HepG2 (cell line): ENCODE results near the gene WDR20. TPM values are rescaled to one million over a fixed set of nuclear protein-coding genes. Genes with fewer than 3 reads are reported as not detected.
"Not testable (repeated sequence)": the region's sequence is repeated elsewhere in the genome, so short reads cannot be mapped to it uniquely, and the experiment has no call there.

ENCODE experiments used
- ATAC-seq: fragments of 200-7000 bp; cut with Tn5 transposase; 3 replicates; pipeline ENCODE4 v1.9.1; 2020; ENCODE audit warnings: mild to moderate bottlenecking, moderate library complexity
- BruUV-seq: library from RNA; stranded (reverse); fragments of 400-500 nt; replicated peaks from 2 replicates; lab custom pipeline; 2021; lab: Mats Ljungman, UMichigan
- CTCF ChIA-PET: fragments of 300-600 bp; formaldehyde crosslinking; extraction: SDS; loops from one replicate; lab custom pipeline; 2021; ENCODE audit warnings: low total read pairs, inconsistent platforms, low intra/inter-chr PET ratio; lab: Yijun Ruan, JAX
- POLR2A ChIA-PET: fragments of 350-600 bp; sonication (Branson Sonifier 250); formaldehyde crosslinking; loops from one replicate; lab custom pipeline; 2020; ENCODE audit warnings: antibody characterized with exemption, inconsistent platforms; lab: Yijun Ruan, JAX
- DNase-seq: peaks from one replicate; pipeline ENCODE4 v3.0.0-alpha.2; 2015; ENCODE audit warnings: low spot score
- FAIRE-seq: peaks from 3 replicates; lab custom pipeline; 2011; peaks lifted over from hg19 to GRCh38; lab: Jason Lieb, UNC
- H2AFZ ChIP-seq: one replicate; pipeline ENCODE4 v1.6.1; 2011; ENCODE audit warnings: low read length, inconsistent platforms
- H3K27ac ChIP-seq: fragments of 300-600 bp; 3 replicates; pipeline ENCODE4 v1.8.0; 2011; ENCODE audit warnings: mixed run types, mild to moderate bottlenecking, mixed read lengths, low read length, inconsistent platforms; ENCODE audit not compliant: insufficient read depth; ENCODE audit errors: extremely low read length
- H3K27me3 ChIP-seq, 2 experiments: fragments of 200-600 bp in 1 of 2; 2 replicates in 1 of 2; 3 replicates in 1 of 2; pipeline versions ENCODE4 v1.6.0 to v1.8.0; 2011; ENCODE audit warnings: low read length in 2 of 2, mild to moderate bottlenecking in 2 of 2, moderate library complexity in 2 of 2, inconsistent platforms in 1 of 2; ENCODE audit not compliant: insufficient read depth in 2 of 2, control insufficient read depth in 1 of 2
- H3K36me3 ChIP-seq, 2 experiments: fragments of 200-600 bp in 1 of 2; replicated peaks in 1 of 2; 2 replicates in 1 of 2; 3 replicates in 1 of 2; pipeline versions ENCODE4 v1.5.1 to v1.8.0; 2011; ENCODE audit warnings: low read length in 2 of 2, inconsistent platforms in 1 of 2; ENCODE audit not compliant: insufficient read depth in 2 of 2, control insufficient read depth in 1 of 2
- H3K4me1 ChIP-seq: 2 replicates; pipeline ENCODE4 v1.5.1; 2012; ENCODE audit warnings: low read length, inconsistent platforms; ENCODE audit not compliant: insufficient read depth
- H3K4me2 ChIP-seq: 2 replicates; pipeline ENCODE4 v1.6.0; 2011; ENCODE audit warnings: low read depth, low read length, inconsistent platforms
- H3K4me3 ChIP-seq, 3 experiments: fragments of 200-600 bp in 1 of 3; sonication (generic), shearing (Covaris generic) in 1 of 3; replicated peaks in 1 of 3; 2 replicates each; pipeline ENCODE4 v1.5.1; 2011 to 2016; ENCODE audit warnings: low read length in 3 of 3, inconsistent platforms in 2 of 3, low read depth in 2 of 3, mild to moderate bottlenecking in 2 of 3, control low read depth in 1 of 3, mixed read lengths in 1 of 3; ENCODE audit not compliant: insufficient read depth in 1 of 3
- H3K79me2 ChIP-seq: one replicate; pipeline ENCODE4 v1.6.1; 2011; ENCODE audit warnings: low read length, inconsistent platforms; ENCODE audit not compliant: insufficient read depth
- H3K9ac ChIP-seq: 2 replicates; pipeline ENCODE4 v1.6.0; 2011; ENCODE audit warnings: mild to moderate bottlenecking, low read depth, low read length, inconsistent platforms; ENCODE audit not compliant: insufficient read depth
- H3K9me3 ChIP-seq: 2 replicates; pipeline ENCODE4 v1.5.1; 2012; ENCODE audit warnings: mild to moderate bottlenecking, low read length
- H4K20me1 ChIP-seq: 2 replicates; pipeline ENCODE4 v1.6.0; 2011; ENCODE audit warnings: inconsistent platforms, mild to moderate bottlenecking, low read length, moderate library complexity; ENCODE audit not compliant: insufficient read depth
- MAF1 ChIP-seq: sonication (generic); formaldehyde crosslinking; IDR thresholded peaks from 2 replicates; pipeline ENCODE4 v1.5.0; 2020; ENCODE audit warnings: missing genetic modification reagents, borderline replicate concordance
- NFYB ChIP-seq: sonication (generic); formaldehyde crosslinking; IDR thresholded peaks from 2 replicates; pipeline ENCODE4 v1.4.0; 2020; ENCODE audit warnings: missing genetic modification reagents
- NFYC ChIP-seq: IDR thresholded peaks from 2 replicates; pipeline ENCODE4 v1.6.1; 2016; ENCODE audit warnings: missing genetic modification reagents, missing compliant biosample characterization
- SUZ12 ChIP-seq: fragments of 150-350 bp; IDR thresholded peaks from 2 replicates; pipeline ENCODE4 v1.6.1; 2014; ENCODE audit warnings: low read depth, low read length
- ZBTB38 ChIP-seq: sonication (generic); formaldehyde crosslinking; IDR thresholded peaks from 2 replicates; pipeline ENCODE4 v1.5.1; 2020; ENCODE audit warnings: mild to moderate bottlenecking, missing genetic modification reagents
- WGBS: methylation state at CpG from one replicate; pipeline ENCODE4 v1.1.6; 2017; ENCODE audit warnings: low lambda C conversion rate; 5-methylcytosine and 5-hydroxymethylcytosine counted together
- in situ Hi-C: cut with HindIII; loops from 2 replicates; pipeline ENCODE4 v1.10.0; 2017; ENCODE audit warnings: low pct_unique_long_range_greater_than_20kb; ENCODE audit not compliant: extremely low pct_ligation_motif_present
- intact Hi-C: fragments of 100-400 bp; cut with micrococcal nuclease; formaldehyde crosslinking; loops from one replicate; pipeline ENCODE4 v1.10.0; 2022; ENCODE audit not compliant: unreplicated experiment
- polyA plus RNA-seq, 8 experiments: library from polyadenylated mRNA; depleted of rRNA in 3 of 8; stranded (reverse) in 7 of 8; unstranded in 1 of 8; fragments of >200 nt; fragmentation: Illumina TruSeq in 4 of 8; extraction: Trizol in 4 of 8; gene quantifications; 2 replicates each; pipeline versions ENCODE4 v1.2.1 to v1.2.3, GENCODE V29; 2011 to 2016; ENCODE audit warnings: low read depth in 4 of 8, missing spikeins in 1 of 8, mixed read lengths in 1 of 8; ENCODE audit not compliant: insufficient read depth in 1 of 8
- total RNA-seq, 5 experiments: library from RNA; depleted of rRNA; stranded (reverse); fragments of >200 nt; fragmentation: Illumina TruSeq; extraction: Trizol; gene quantifications; 2 replicates each; pipeline ENCODE4 v1.2.3, GENCODE V29; 2016; ENCODE audit warnings: low read depth in 1 of 5

Gene WDR20
- total and polyA plus RNA-seq, 2 of the 13 experiments (the other 11 are each of a cell fraction or from before 2014, with no cell fraction given): 10.4 to 23.2 TPM

DNA sequence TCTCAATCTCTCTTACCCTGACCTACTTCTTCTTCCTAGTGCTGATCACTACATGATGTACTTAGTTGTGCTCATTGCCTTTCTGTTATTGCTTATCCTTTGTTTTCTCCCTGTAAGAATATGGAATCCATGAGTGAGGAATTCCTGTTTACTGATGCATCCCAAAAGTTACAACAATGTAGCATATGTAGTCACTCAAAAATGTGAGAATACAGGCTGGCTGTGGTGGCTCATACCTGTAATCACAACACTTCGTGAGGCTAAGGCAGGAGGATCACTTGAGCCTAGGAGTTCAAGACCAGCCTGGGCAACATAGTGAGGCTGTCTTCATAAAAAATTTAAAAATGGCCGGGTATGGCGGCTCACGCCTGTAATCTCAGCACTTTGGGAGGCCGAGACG lies 8.0 kb upstream of the WDR20 start (continued):
- no peak for TF ChIP-seq SUZ12
- TF ChIP-seq MAF1: no peak

DNA sequence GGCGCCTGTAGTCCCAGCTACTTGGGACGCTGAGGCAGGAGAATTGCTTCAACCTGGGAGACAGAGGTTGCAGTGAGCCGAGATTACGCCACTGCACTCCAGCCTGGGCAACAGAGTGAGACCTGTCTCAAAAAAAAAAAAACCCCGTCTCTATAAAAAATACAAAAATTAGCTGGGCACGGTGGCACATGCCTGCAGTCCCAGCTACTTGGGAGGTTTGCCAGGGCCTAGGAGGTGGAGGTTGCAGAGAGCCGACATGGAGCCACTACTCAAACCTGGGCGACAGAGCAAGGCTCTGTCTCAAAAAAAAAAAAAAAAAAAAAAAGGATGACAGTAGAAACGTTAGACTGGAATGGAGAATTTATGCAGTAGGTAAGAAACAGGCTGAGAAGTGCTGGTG lies 5.7 kb upstream of the WDR20 start:
- H3K79me2 ChIP-seq, in situ Hi-C loops, H3K27ac ChIP-seq, CTCF ChIA-PET, H3K9me3 ChIP-seq, H3K4me2 ChIP-seq, ATAC-seq, H2AFZ ChIP-seq, BruUV-seq, H3K4me1 ChIP-seq, intact Hi-C loops, H3K27me3 ChIP-seq, H3K36me3 ChIP-seq, DNase-seq, H4K20me1 ChIP-seq, H3K4me3 ChIP-seq, POLR2A ChIA-PET, H3K9ac ChIP-seq, FAIRE-seq: not testable (repeated sequence)
- 97% methylated on average over 9 of the region's 9 CpGs for WGBS

DNA sequence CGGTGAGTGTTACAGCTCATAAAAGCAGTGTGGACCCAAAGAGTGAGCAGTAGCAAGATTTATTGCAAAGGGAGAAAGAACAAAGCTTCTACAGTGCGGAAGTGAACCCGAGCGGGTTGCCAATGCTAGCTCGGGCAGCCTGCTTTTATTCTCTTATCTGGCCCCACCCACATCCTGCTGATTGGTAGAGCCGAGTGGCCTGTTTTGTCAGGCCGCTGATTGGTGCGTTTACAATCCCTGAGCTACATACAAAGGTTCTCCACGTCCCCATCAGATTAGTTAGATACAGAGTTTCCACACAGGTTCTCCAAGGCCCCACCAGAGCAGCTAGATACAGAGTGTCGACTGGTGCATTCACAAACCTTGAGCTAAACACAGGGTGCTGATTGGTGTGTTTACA lies 5.0 kb upstream of the WDR20 start:
- DNase-seq, ATAC-seq, BruUV-seq, H3K4me1 ChIP-seq, H2AFZ ChIP-seq, H3K4me2 ChIP-seq, POLR2A ChIA-PET, H4K20me1 ChIP-seq, H3K27ac ChIP-seq, FAIRE-seq, H3K9ac ChIP-seq, intact Hi-C loops, in situ Hi-C loops, CTCF ChIA-PET, H3K4me3 ChIP-seq, H3K36me3 ChIP-seq, H3K27me3 ChIP-seq, H3K79me2 ChIP-seq, H3K9me3 ChIP-seq: not testable (repeated sequence)
- 100% methylated on average over 7 of the region's 10 CpGs for WGBS
- TF ChIP-seq NFYB (CRISPR knock-in tag) (peak; percentile 66), ZBTB38 (CRISPR knock-in tag) (0 out of 2 replicates have a peak, but pooled peaks have one; percentile 13), NFYC (peak; percentile 54; the same call in 1 of the 2 replicates)

DNA sequence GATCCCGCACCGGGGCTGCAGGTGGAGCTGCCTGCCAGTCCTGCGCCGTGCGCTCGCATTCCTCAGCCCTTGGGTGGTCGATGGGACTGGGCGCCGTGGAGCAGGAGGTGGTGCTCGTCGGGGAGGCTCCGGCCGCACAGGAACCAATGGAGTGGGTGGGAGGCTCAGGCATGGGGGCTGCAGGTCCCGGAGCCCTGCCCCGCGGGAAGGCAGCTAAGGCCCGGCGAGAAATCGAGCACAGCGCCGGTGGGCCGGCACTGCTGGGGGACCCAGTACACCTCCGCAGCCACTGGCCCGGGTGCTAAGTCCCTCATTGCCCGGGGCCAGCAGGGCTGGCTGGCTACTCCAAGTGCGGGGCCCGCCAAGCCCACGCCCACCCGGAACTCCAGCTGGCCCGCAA lies 4.2 kb upstream of the WDR20 start:
- CTCF ChIA-PET, H3K4me2 ChIP-seq, intact Hi-C loops, H3K9ac ChIP-seq, H3K4me3 ChIP-seq, FAIRE-seq, H3K27me3 ChIP-seq, POLR2A ChIA-PET, DNase-seq, ATAC-seq, H3K9me3 ChIP-seq, in situ Hi-C loops, BruUV-seq, H2AFZ ChIP-seq, H3K79me2 ChIP-seq, H3K27ac ChIP-seq, H3K36me3 ChIP-seq, H3K4me1 ChIP-seq, H4K20me1 ChIP-seq: not testable (repeated sequence)
- 100% methylated on average over 10 of the region's 30 CpGs for WGBS
